ENCODE measurements around the gene ULBP1.

GRCh38 chr6:149921361-149921760, 42.4 kb upstream of the ULBP1 start:
- TF ChIP-seq EZH2 (IDR thresholded peaks at IDR 0.05; ENCODE audit: borderline replicate concordance, low read length) (no peak), CTCF (IDR thresholded peaks at IDR 0.05; ENCODE audit: low read length) (no peak)

Data from OCI-LY1 (cell line).